Spleen (tissue), 11 donors: Measurements from ENCODE around the gene SETD3. TPM values are rescaled to one million over a fixed set of nuclear protein-coding genes. Genes with fewer than 3 reads are reported as not detected.
A peak's percentile ranks its signal among the peaks of the same experiment; 100 is the strongest.

Experiments used
- DNase-seq: peaks from one replicate; pipeline ENCODE4 v3.0.0-alpha.2; 2020
- H3K27ac ChIP-seq, 8 donors: fragments of 200-600 bp; sonication (generic) in 7 of 8; 1 replicate in 4 of 8; 2 replicates in 4 of 8; pipeline versions ENCODE4 v1.5.0 to v1.8.0; 2016 to 2021; ENCODE audit warnings: inconsistent platforms in 4 of 8, mild to moderate bottlenecking in 4 of 8, moderate library complexity in 1 of 8
- H3K27me3 ChIP-seq, 7 donors: fragments of 200-600 bp; sonication (generic) in 6 of 7; replicated peaks in 1 of 7; 1 replicate in 4 of 7; 2 replicates in 3 of 7; pipeline versions ENCODE4 v1.5.0 to v1.8.0; 2016 to 2021; ENCODE audit warnings: inconsistent platforms in 3 of 7, mild to moderate bottlenecking in 1 of 7
- H3K36me3 ChIP-seq, 6 donors: fragments of 200-600 bp; sonication (generic) in 5 of 6; 1 replicate in 4 of 6; 2 replicates in 2 of 6; pipeline versions ENCODE4 v1.5.0 to v1.8.0; 2016 to 2021; ENCODE audit warnings: inconsistent platforms in 2 of 6
- H3K4me1 ChIP-seq, 6 donors: fragments of 200-600 bp; sonication (generic) in 5 of 6; 1 replicate in 3 of 6; 2 replicates in 3 of 6; pipeline versions ENCODE4 v1.5.0 to v1.8.0; 2016 to 2021; ENCODE audit warnings: inconsistent platforms in 3 of 6
- H3K4me3 ChIP-seq, 8 donors: fragments of 200-600 bp; sonication (generic) in 7 of 8; 1 replicate in 4 of 8; 2 replicates in 4 of 8; pipeline versions ENCODE4 v1.5.0 to v1.8.0; 2016 to 2021; ENCODE audit warnings: inconsistent platforms in 4 of 8, mild to moderate bottlenecking in 4 of 8, moderate library complexity in 2 of 8
- H3K9me3 ChIP-seq, 8 donors: fragments of 200-600 bp; sonication (generic) in 7 of 8; 1 replicate in 4 of 8; 2 replicates in 4 of 8; pipeline versions ENCODE4 v1.5.0 to v1.8.0; 2016 to 2021; ENCODE audit warnings: inconsistent platforms in 4 of 8
- POLR2A ChIP-seq, 3 donors: fragments of 450-650 bp; IDR thresholded peaks; one replicate each; pipeline ENCODE4 v1.5.1; 2017; ENCODE audit warnings: antibody characterized with exemption in 3 of 3, mild to moderate bottlenecking in 1 of 3
- POLR2AphosphoS5 ChIP-seq, 3 donors: sonication (generic); formaldehyde crosslinking; IDR thresholded peaks; one replicate each; pipeline ENCODE4 v1.5.1; 2017; ENCODE audit warnings: antibody characterized with exemption in 3 of 3
- WGBS, 5 donors: extraction: QIAGEN DNeasy Blood & Tissue Kit in 3 of 5; methylation state at CpG; one replicate each; pipeline versions ENCODE4 v1.1.5 to v1.1.7; 2013 to 2018; 5-methylcytosine and 5-hydroxymethylcytosine counted together
- intact Hi-C: fragments of 100-400 bp; cut with DNase I; formaldehyde crosslinking; loops from one replicate; pipeline ENCODE4 v1.15.0; 2023; ENCODE audit warnings: low total_unique reads
- polyA plus RNA-seq, 3 donors: library from polyadenylated mRNA; stranded (reverse); fragments of 200-250 nt; gene quantifications; one replicate each; pipeline ENCODE4 v1.2.1, GENCODE V29; 2013
- total RNA-seq, 7 donors: library from RNA; depleted of rRNA in 3 of 7; stranded (reverse); fragments of >200 nt in 3 of 7; fragmentation: NEBNext Ultra II Directional in 4 of 7; extraction: Animal tissue kit (Norgen Biotek cat#: 25700) in 4 of 7; gene quantifications; one replicate each; pipeline versions ENCODE4 v1.1.0 to v1.2.1, GENCODE V29; 2016 to 2021
- TF ChIP-seq, protein P1 (sequence below), 11 experiments: fragments of 200-600 bp in 7 of 11; fragments of 450-650 bp in 4 of 11; sonication (generic) in 4 of 11; IDR thresholded peaks in 8 of 11; conservative IDR thresholded peaks in 3 of 11; 1 replicate in 7 of 11; 2 replicates in 4 of 11; pipeline versions ENCODE4 v1.4.0 to v1.8.0; 2016 to 2021; ENCODE audit warnings: antibody characterized with exemption in 11 of 11, inconsistent platforms in 4 of 11, mild to moderate bottlenecking in 1 of 11
- donor health status: healthy with polysubstance abuse.
- donor health status: DM: no; HTN: no; CAD: no; lungs with moderate emphysema.
- donor health status: DM: no; HTN: no; CAD: no.
- donor health status: Bipolar disorder and iron deficiency.
- donor health status: healthy.
- donor health status: DM: no; HTN: no; CAD: no.
- donor health status: DM: yes; HTN: yes; CAD: no.

The SETD3 gene
- total and polyA plus RNA-seq, 10 donors: 18.1 to 84.4 (median 62.4) TPM

DNA sequence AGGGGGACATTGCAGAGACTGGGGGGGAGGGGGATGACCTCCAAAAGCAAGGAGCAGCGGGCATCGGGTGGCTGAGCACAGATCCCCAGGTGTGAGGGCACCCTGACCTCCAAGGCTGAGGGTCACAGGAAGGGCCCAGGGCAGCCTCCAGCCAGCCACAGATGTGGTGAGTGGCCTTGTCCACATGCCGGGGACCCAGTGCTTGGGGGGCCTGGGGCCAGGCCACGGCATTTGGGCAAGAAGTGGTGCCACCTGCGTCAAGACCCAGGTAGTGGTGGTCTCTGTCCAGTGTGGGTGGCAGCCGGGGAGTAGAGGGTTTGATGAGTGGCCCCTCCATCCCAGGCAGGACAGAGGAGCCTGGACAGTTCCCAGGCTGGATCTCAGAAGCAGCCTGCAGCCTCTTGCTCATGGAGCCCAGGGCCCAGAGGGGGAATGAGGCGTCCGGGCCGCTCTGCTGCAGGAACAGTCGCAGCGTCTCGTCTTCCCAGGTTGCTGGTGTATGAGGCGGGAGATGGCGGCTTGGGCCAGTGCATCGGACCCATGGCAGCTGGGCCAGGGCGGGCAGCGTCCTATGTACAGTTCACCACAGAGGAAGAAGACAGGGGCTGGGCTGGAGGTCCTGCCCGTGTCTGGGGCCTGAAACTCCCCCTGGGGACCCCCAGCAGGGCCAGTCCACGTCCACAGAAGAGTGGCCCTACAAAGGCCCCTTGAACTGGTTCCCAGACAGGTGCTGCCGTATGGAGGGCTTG, 34.1 kb upstream of the SETD3 start:
- peak in 2 of 3 donors; percentile 22 to 63 for TF ChIP-seq POLR2AphosphoS5 (IDR thresholded peaks at IDR 0.05)
- TF ChIP-seq, protein P1, sequence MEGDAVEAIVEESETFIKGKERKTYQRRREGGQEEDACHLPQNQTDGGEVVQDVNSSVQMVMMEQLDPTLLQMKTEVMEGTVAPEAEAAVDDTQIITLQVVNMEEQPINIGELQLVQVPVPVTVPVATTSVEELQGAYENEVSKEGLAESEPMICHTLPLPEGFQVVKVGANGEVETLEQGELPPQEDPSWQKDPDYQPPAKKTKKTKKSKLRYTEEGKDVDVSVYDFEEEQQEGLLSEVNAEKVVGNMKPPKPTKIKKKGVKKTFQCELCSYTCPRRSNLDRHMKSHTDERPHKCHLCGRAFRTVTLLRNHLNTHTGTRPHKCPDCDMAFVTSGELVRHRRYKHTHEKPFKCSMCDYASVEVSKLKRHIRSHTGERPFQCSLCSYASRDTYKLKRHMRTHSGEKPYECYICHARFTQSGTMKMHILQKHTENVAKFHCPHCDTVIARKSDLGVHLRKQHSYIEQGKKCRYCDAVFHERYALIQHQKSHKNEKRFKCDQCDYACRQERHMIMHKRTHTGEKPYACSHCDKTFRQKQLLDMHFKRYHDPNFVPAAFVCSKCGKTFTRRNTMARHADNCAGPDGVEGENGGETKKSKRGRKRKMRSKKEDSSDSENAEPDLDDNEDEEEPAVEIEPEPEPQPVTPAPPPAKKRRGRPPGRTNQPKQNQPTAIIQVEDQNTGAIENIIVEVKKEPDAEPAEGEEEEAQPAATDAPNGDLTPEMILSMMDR (IDR thresholded peaks at IDR 0.05 in 8 of 11, conservative IDR thresholded peaks at IDR 0.05 in 3 of 11): no peak
- peak; percentile 76 for DNase-seq
- peaks cover 0 to 11% (median 7%) of the 10 kb centered on the region in 6 donors for H3K4me1 ChIP-seq
- no peaks in the 10 kb centered on the region for H3K9me3 ChIP-seq
- H3K36me3 ChIP-seq: peaks cover 0 to 61% (median 30%) of the 10 kb centered on the region in 6 donors
- 90 to 94% (median 92%) methylated on average over 17 to 20 of the region's 20 CpGs for WGBS, 5 donors
- H3K4me3 ChIP-seq: no peak overlapping the region
- no peak overlapping the region for H3K27ac ChIP-seq
- H3K27me3 ChIP-seq: no peaks in the 10 kb centered on the region
- intact Hi-C loops: loop anchor here (10.0 kb wide), 1 partner anchor 370 kb away; no protein-coding TSS in a partner anchor

DNA sequence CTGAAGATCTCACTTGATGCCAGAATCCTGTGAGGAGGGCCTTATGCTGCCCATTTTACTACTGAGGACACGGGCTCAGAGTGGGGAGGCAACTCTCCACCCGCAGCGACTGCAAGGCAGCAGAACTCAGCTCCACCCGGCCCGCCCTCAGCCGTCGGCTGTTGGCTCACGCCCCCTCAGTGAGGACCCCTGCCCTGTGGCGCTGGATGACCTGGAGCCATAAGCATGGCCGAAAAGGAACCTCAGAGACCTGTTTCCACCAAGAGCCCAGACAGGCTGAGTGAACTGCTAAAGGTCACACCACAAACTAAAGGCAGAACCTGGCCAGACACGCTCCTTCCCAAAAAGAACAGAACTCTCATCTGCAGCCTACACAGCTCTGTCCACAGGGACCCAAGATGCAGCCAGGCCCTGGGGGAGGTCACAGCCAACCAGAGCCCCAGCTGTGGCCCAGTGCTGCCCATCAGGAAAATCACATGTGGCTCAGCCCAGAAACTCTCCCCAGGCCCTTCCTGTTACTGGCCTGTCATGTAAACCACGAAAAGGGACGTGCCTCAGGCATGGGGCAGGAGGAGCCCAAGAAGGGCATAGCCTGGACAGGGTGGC, 33.4 kb upstream of the SETD3 start:
- DNase-seq: peak; percentile 71
- Histone ChIP-seq H3K9me3 (no peaks in the 10 kb centered on the region), H3K4me3 (no peak overlapping the region), H3K4me1 (peaks cover 0 to 11% (median 7%) of the 10 kb centered on the region in 6 donors), H3K27me3 (no peaks in the 10 kb centered on the region), H3K36me3 (peaks cover 0 to 68% (median 37%) of the 10 kb centered on the region in 6 donors), H3K27ac (no peak overlapping the region)
- TF ChIP-seq POLR2A (IDR thresholded peaks at IDR 0.05): no peak
- no peak for TF ChIP-seq POLR2AphosphoS5 (IDR thresholded peaks at IDR 0.05)
- TF ChIP-seq, protein P1 (IDR thresholded peaks at IDR 0.05 in 8 of 11, conservative IDR thresholded peaks at IDR 0.05 in 3 of 11): no peak
- intact Hi-C loops: loop anchor here (10.0 kb wide), 1 partner anchor 371 kb away; no protein-coding TSS in a partner anchor
- 79 to 84% (median 82%) methylated on average over 10 to 13 of the region's 13 CpGs for WGBS, 5 donors

DNA sequence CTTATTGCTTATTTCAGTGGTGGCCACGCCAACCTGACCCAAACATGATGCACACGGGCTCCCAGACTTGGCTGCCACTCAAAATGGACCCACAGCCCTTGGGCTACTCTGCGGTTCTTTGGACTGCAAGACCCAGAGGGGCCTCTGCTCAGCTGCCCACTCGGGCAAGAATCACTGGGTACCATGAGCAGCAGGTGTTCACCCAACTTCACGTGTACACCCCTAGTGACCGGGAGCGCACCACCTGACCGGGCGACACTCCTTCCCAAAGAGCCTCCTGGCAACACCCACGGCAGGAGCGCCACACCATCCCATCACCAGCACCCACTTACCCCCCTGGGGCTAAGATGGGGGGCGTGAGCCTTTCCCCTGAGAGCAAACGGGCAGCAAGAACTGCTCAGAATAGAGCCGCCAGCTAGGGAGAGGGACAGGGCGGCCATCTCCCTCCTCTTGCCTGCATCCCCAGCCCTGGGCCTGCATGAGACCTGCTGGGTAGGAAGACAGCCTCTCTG, 32.6 kb upstream of the SETD3 start:
- TF ChIP-seq POLR2A (IDR thresholded peaks at IDR 0.05): no peak
- TF ChIP-seq, protein P1 (IDR thresholded peaks at IDR 0.05 in 8 of 11, conservative IDR thresholded peaks at IDR 0.05 in 3 of 11): no peak
- TF ChIP-seq POLR2AphosphoS5 (IDR thresholded peaks at IDR 0.05): peak in 2 of 3 donors; percentile 22 to 43
- no peak overlapping the region for H3K27ac ChIP-seq
- no peak overlapping the region for H3K4me3 ChIP-seq
- H3K4me1 ChIP-seq: peaks cover 0 to 4% (median 1%) of the 10 kb centered on the region in 6 donors
- H3K9me3 ChIP-seq: no peaks in the 10 kb centered on the region
- no peaks in the 10 kb centered on the region for H3K27me3 ChIP-seq
- DNase-seq: peak; percentile 65
- H3K36me3 ChIP-seq: peaks cover 0 to 76% (median 45%) of the 10 kb centered on the region in 6 donors
- intact Hi-C loops: loop anchor here (10.0 kb wide), 1 partner anchor 372 kb away; no protein-coding TSS in a partner anchor
- 85 to 100% (median 92%) methylated on average over 1 to 15 of the region's 15 CpGs for WGBS, 5 donors
